GM12864 (cell line): Measurements from ENCODE around the gene TRIM16.
A peak's percentile ranks its signal among the peaks of the same experiment; 100 is the strongest.
"Not testable (repeated sequence)": the region's sequence is repeated elsewhere in the genome, so short reads cannot be mapped to it uniquely, and the experiment has no call there.

Experiments
- DNase-seq: peaks from one replicate; pipeline ENCODE4 v3.0.0-alpha.2; 2011; ENCODE audit warnings: low read depth
- H3K4me3 ChIP-seq: 2 replicates; pipeline ENCODE4 v1.5.1; 2011; ENCODE audit warnings: mild to moderate bottlenecking, low read depth, low read length, control low read depth

TRIM16 gene

DNA sequence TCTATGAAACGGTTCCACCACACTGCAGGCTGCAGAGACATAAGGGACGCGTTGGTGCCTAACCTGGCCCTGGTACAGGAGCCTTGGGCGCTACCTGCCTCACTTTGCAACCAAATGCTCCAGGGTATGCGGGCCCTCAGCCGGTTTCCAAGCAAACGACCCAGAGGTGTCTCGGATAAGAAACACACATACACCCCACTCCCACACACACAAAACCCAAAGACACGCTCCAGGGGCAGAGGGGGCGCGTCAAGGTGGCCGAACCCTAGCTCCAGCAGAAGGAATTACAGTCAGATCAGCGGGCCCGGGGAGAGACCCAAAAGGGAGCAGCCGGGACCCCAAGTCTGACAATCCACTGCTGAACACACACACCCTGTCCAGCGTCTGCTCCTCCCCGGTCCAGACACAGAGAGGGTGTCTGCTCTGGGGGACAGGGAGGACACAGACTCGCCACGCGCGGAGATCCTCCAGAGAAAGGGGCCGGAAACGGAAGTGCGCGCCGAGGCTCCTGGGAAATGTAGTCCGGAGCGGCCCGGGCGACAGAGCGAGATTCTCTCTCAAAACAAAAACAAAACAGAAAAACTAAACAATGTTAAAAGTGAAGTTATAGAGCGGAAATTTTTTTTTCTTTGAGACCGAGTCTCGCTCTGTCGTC lies at the start of gene TRIM16:
Gene TRIM16, minus strand, starts transcription at position 488 of the 655 bp plus-strand sequence. CDS start 32,702 bp downstream, outside the sequence.
- peak within 1 kb of the TSS; percentile 58 for H3K4me3 ChIP-seq
- DNase-seq = not testable (repeated sequence)

GRCh38 chr17:15733174-15733789 lies 49.2 kb upstream of the TRIM16 start:
- not testable (repeated sequence) for DNase-seq, H3K4me3 ChIP-seq

- DNase-seq, H3K4me3 ChIP-seq: not testable (repeated sequence)
Observed at GRCh38 chr17:15731900-15732299, 47.8 kb upstream of the TRIM16 start, which contains the start of gene TBC1D26. TBC1D26 (plus strand) TSS chr17:15732283; CDS start chr17:15735349, 3,066 bp downstream.

- not testable (repeated sequence) for DNase-seq, H3K4me3 ChIP-seq
Observed at GRCh38 chr17:15730535-15730934, 46.4 kb upstream of the TRIM16 start.

DNA sequence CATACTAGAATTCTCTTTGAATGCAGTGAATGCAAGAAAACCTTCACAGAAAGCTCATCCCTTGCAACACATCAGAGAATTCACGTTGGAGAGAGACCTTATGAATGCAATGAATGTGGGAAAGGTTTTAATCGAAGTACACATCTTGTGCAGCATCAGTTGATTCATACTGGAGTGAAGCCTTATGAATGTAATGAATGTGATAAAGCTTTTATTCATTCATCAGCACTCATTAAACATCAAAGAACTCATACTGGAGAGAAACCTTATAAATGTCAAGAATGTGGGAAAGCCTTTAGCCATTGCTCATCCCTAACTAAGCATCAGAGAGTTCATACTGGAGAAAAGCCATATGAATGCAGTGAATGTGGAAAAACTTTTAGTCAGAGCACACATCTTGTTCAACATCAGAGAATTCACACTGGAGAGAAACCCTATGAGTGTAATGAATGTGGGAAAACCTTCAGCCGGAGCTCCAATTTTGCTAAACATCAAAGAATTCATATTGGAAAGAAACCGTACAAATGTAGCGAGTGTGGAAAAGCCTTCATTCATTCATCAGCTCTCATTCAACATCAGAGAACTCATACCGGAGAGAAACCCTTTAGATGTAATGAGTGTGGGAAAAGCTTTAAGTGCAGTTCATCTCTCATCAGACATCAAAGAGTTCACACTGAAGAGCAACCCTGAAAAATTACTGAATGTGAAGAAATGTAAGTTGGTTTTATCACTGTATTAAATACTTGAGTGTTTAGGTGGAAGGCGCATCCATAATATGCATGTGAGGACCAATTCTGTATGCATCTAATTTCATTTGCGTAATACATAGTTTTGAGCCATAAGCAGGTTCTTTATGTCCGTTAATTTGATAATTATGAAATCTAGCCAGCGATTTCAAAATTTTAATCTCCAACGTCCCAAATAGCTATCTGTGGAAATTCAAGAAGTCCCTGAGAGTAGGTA lies 32.8 kb upstream of the TRIM16 start:
- not testable (repeated sequence) for H3K4me3 ChIP-seq, DNase-seq

GRCh38 chr17:15708879-15709278 lies 24.8 kb upstream of the TRIM16 start:
- not testable (repeated sequence) for DNase-seq

GRCh38 chr17:15704813-15705212 lies 20.7 kb upstream of the TRIM16 start:
- H3K4me3 ChIP-seq, DNase-seq: not testable (repeated sequence)

More at GRCh38 chr17:15708879-15709278, 24.8 kb upstream of the TRIM16 start:
- not testable (repeated sequence) for H3K4me3 ChIP-seq

DNA sequence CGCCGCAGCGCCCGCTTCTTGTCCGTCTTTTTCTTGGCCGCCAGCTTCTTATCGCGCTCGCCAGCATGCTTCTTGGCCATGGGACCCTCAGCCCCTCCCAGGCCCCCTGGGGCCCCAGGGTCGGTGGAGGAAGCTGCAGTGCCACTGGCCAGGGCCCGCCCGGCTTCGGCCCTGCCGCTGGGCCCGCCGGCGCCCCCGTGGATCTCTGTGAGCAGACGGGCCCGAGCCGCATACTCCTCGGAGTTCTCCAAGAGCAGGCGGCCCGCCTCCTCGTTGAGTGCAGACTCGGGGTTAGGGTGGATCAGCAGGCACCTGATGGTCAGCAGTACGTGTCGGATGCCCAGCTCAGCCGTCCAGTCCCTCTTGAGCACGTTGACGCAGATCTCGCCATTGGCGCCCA lies 20.1 kb upstream of the TRIM16 start:
- not testable (repeated sequence) for DNase-seq

DNA sequence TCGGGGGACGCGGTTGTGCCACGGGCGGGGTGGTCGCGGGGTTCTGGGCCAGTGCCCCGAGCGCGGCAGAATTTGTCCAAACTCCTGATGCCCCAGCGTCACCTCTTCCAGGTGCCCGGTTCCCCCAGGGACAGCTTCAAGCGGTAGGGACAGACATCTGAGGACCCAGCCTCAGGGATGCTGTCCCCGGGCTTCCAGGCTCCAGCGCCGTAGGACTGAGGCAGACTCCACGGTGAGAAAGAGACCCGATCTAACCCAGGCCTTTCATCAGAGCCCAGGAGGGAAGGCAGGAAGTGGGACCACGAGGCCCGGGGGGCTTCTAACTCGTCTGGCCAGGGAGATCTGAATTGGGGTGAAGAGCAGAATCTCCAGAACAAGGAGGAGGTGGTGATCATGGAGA lies 15.8 kb upstream of the TRIM16 start:
- H3K4me3 ChIP-seq = peak overlapping the region; percentile 56
- DNase-seq = not testable (repeated sequence)

More for the DNA sequence above, 20.1 kb upstream of the TRIM16 start:
- H3K4me3 ChIP-seq = not testable (repeated sequence)

DNA sequence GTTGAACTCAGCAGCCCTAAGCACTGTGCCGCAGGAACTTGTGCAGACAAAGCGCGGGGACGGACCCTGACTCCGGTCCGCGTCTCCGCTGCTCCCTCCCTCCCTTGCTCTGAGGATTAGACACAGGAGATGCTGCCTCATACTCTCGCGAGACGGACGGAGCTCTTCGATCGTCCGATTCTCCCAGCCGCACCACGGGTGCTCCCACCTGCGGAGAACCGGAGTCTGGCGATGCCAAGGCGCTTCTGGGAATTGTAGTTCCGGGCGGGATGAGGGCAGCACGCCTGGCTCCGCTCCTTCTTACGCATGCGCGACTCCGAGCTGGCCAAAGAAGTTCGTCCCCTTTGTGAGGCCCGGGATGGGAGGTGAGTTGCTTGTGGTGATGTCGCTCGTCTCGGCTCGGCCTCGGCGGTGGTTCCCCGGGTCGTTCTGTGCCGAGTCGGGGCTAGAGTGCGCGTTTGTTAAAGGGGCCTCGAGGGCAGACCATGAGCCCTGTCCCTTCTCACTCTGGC lies 15.4 kb upstream of the TRIM16 start, which contains the start of gene ZNF286A:
Gene ZNF286A, plus strand, starts transcription at position 340 of the 512 bp plus-strand sequence. CDS start 578 bp downstream, outside the sequence.
- peak within 1 kb of the TSS; percentile 56 for H3K4me3 ChIP-seq
- DNase-seq = peak; percentile 97

DNA sequence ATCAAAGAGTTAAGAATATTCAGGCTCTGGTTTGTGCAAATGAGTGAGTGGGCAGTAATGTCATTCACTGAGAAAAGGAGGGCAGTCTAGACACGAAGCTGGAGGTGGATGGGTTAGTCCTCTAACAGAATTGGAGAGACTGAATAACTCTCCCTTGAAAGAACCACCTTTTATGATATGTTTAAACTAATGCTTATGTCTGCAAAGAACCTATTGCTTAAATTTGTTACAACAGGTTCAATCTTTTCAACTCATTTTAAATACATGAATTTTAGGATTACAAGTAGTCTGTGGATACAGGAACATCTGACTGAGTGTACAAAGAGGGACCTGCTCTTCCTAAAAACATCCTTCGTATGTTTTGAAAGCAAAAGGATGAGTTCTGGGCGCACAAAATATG lies 14.9 kb upstream of the TRIM16 start:
- not testable (repeated sequence) for DNase-seq

DNA sequence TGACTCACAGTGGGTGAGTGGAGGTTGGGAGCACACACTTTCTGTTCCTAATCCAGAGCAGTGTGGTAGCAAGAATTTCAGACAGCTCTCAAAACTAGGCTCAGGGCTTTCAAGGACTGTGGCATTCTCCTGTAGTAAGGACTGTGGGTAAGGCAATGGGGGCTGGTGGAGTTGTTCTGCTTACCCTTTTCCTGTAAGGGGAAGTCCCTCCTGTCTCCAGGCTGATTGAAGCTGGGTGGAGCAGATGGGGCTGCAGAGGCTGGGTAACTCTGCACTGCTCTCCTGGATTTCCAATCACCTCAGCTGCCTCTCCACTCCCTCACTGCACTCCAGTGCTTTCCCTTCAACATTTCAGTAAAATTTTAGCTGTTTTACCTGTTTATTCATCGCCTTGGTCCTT lies 3.4 kb upstream of the TRIM16 start:
- H3K4me3 ChIP-seq, DNase-seq: not testable (repeated sequence)

More for the DNA sequence above, 14.9 kb upstream of the TRIM16 start:
- peak overlapping the region; percentile 56 for H3K4me3 ChIP-seq

GRCh38 chr17:15683135-15683534 lies 976 bp downstream of the TRIM16 start:
- peak overlapping the region; percentile 58; the same call in 1 of the 2 replicates for H3K4me3 ChIP-seq
- DNase-seq = not testable (repeated sequence)

DNA sequence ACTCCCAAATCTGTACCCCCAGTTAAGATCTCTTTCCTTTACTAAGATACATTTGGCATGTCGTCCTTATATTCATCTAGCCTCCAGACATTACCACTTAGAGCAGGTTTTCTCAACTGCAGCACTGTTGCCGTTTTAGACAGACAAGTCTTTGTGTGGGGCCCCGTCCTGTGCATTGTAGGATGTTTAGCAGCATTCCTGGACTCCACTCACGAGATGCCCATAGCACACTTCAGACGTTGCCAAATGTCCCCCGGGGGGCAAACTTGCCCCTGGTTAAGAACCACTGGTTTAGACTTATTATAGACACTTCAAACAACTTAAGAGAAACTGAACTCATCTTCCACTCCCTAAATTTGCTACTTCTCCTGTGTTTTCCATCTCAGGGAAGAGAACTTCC lies 8.1 kb downstream of the TRIM16 start:
- not testable (repeated sequence) for DNase-seq, H3K4me3 ChIP-seq

- H3K4me3 ChIP-seq, DNase-seq: not testable (repeated sequence)
Observed at GRCh38 chr17:15674640-15675039, 9.5 kb downstream of the TRIM16 start.

GRCh38 chr17:15669526-15669925 lies 14.6 kb downstream of the TRIM16 start:
- not testable (repeated sequence) for H3K4me3 ChIP-seq, DNase-seq
